ENCODE results near the gene ACSF3. TPM values are rescaled to one million over a fixed set of nuclear protein-coding genes. Genes with fewer than 3 reads are reported as not detected.

ACSF3 gene
- total RNA-seq, 1 experiment from 2014 or later: 74.5 TPM

DNA sequence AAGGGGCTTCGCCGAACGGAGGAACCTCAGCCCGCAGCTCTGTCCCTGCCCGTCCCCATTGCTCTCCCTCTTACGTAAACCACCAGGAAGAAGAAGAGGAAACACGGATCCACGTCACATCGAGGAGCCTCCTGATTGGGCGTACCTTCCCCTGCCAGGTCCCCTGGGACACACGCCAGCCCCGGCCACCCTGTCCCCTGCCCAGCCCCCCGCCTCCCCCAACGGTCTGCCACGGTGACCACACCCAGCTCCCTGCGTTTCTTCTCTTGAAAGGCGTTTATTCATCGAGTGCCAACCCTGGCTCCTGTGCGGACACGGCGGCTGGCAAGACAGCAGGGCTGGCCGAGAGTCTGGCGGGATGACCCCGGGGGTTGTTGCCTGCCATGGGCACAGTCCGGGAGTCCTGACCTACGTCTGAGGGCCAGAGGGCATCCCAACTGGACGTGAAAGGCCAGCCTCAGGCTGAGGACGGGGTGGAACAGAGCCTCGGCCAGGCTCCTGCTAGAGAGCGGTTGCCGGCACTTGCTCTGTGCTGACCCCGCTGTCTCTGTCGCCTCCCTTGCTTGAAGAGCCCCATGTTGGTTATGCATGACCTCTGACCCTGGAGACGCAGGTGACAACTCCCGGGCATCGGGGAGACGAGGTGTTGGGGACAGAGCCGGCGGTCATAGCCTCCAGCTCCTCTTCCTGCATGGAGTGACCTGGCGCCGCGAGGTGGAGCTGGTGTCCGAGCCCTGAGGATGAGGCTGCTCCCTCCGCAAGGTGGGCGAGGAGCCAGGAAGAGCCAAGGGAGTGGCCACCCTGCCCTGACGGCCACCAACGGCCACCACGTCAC, 40.5 kb upstream of the ACSF3 start:
- H3K36me3 ChIP-seq (ENCODE audit: control insufficient read depth in 1 of 2, insufficient read depth in 2 of 2, low read length in 2 of 2): no peaks in the 10 kb centered on the region
- H3K4me1 ChIP-seq (ENCODE audit: control insufficient read depth in 1 of 2, insufficient read depth in 2 of 2, low read length in 2 of 2): peaks cover 13 to 28% of the 10 kb centered on the region in 2 experiments
- POLR2A ChIA-PET: interaction anchor here (0.9 to 1.3 kb wide), 2 partner anchors 15 to 41 kb away, joined by 3 to 7 read pairs; partner anchors contain the start of gene ACSF3
- intact Hi-C loops (cut with micrococcal nuclease): loop anchor here (1.0 to 10.0 kb wide), 4 partner anchors 111 to 238 kb away; partner anchors contain the start of gene APRT
- H4K20me1 ChIP-seq (ENCODE audit: insufficient read depth): no peaks in the 10 kb centered on the region
- peak overlapping the region; percentile 75 for H3K27ac ChIP-seq (ENCODE audit: low read depth, low read length)
- TSS peak; percentile 86 for BruUV-seq (replicated peaks)
- no peaks in the 10 kb centered on the region for H3K9me2 ChIP-seq (ENCODE audit: insufficient read depth)
- DNase-seq (ENCODE audit: low read depth, low spot score) (peak; percentile 92), ATAC-seq (peak; percentile 86)
- H3K9me3 ChIP-seq (ENCODE audit: control insufficient read depth in 1 of 2, insufficient read depth in 1 of 2, low read depth in 1 of 2, low read length in 2 of 2): no peaks in the 10 kb centered on the region
- H3K79me2 ChIP-seq (ENCODE audit: insufficient read depth, low read length): no peaks in the 10 kb centered on the region; the same call in 1 of the 2 replicates
- peak overlapping the region; percentile 8 for H2AFZ ChIP-seq (ENCODE audit: low read depth, low read length, poor library complexity, severe bottlenecking)
- peak overlapping the region; percentile 96 for H3K4me2 ChIP-seq (ENCODE audit: low read length)
- H3K4me3 ChIP-seq (replicated peaks in 1 of 2; ENCODE audit: low read depth in 1 of 2, low read length in 2 of 2): peak overlapping the region; percentile 77 to 97
- peak overlapping the region; percentile 73 for H3K9ac ChIP-seq (ENCODE audit: low read length)
- CTCF ChIA-PET: interaction anchor here (0.5 to 1.7 kb wide), 7 partner anchors 112 to 1178 kb away, joined by 3 to 9 read pairs (median 3); partner anchors contain the start of gene CDH15
- no peaks in the 10 kb centered on the region for H3K27me3 ChIP-seq (ENCODE audit: insufficient read depth, low read length)
- RAD21 ChIA-PET (ENCODE audit: low non-redundant PET in 1 of 2, low total read pairs in 2 of 2, uncharacterized antibody in 2 of 2, unreplicated experiment in 2 of 2): interaction anchor here (0.8 to 2.4 kb wide), 4 partner anchors 114 to 118 kb away, joined by 4 to 8 read pairs (median 5); partner anchors contain the start of gene CDH15 (in 1 of the 2)
- TF ChIP-seq POLR2AphosphoS5 (IDR thresholded peaks at IDR 0.05; ENCODE audit: low read depth, low read length) (peak; percentile 97), FOSL1 (IDR thresholded peaks at IDR 0.05; ENCODE audit: low read depth) (no peak), SP1 (IDR thresholded peaks at IDR 0.05; ENCODE audit: low read depth) (no peak), ZNF274 (IDR thresholded peaks at IDR 0.05; ENCODE audit: low read depth, low read length) (no peak), CBX3 (IDR thresholded peaks at IDR 0.05; ENCODE audit: low read depth) (no peak), EZH2 (IDR thresholded peaks at IDR 0.05) (no peak), ELF1 (IDR thresholded peaks at IDR 0.05; ENCODE audit: borderline replicate concordance, low read depth) (no peak), RAD21 (IDR thresholded peaks at IDR 0.05; ENCODE audit: low read depth) (no peak), CEBPB (IDR thresholded peaks at IDR 0.05; ENCODE audit: low read depth) (no peak), YY1 (IDR thresholded peaks at IDR 0.05; ENCODE audit: extremely low read depth, insufficient replicate concordance, low read depth, low read length) (peak; percentile 81), SIN3A (IDR thresholded peaks at IDR 0.05; ENCODE audit: low read depth) (no peak), ZFX (IDR thresholded peaks at IDR 0.05) (no peak), TCF7L2 (IDR thresholded peaks at IDR 0.05; ENCODE audit: borderline replicate concordance, extremely low read depth, insufficient read depth, insufficient read length) (no peak), SRF (IDR thresholded peaks at IDR 0.05; ENCODE audit: low read depth) (no peak)
- TF ChIP-seq, protein P1, sequence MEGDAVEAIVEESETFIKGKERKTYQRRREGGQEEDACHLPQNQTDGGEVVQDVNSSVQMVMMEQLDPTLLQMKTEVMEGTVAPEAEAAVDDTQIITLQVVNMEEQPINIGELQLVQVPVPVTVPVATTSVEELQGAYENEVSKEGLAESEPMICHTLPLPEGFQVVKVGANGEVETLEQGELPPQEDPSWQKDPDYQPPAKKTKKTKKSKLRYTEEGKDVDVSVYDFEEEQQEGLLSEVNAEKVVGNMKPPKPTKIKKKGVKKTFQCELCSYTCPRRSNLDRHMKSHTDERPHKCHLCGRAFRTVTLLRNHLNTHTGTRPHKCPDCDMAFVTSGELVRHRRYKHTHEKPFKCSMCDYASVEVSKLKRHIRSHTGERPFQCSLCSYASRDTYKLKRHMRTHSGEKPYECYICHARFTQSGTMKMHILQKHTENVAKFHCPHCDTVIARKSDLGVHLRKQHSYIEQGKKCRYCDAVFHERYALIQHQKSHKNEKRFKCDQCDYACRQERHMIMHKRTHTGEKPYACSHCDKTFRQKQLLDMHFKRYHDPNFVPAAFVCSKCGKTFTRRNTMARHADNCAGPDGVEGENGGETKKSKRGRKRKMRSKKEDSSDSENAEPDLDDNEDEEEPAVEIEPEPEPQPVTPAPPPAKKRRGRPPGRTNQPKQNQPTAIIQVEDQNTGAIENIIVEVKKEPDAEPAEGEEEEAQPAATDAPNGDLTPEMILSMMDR (IDR thresholded peaks at IDR 0.05 in 2 of 3, conservative IDR thresholded peaks at IDR 0.05 in 1 of 3; ENCODE audit: borderline replicate concordance in 1 of 3, insufficient read depth in 1 of 3, low read depth in 2 of 3, low read length in 2 of 3): peak in 2 of 3 experiments; percentile 69 to 74; a peak in 4 of 6 replicates
- TF ChIP-seq, protein P2, sequence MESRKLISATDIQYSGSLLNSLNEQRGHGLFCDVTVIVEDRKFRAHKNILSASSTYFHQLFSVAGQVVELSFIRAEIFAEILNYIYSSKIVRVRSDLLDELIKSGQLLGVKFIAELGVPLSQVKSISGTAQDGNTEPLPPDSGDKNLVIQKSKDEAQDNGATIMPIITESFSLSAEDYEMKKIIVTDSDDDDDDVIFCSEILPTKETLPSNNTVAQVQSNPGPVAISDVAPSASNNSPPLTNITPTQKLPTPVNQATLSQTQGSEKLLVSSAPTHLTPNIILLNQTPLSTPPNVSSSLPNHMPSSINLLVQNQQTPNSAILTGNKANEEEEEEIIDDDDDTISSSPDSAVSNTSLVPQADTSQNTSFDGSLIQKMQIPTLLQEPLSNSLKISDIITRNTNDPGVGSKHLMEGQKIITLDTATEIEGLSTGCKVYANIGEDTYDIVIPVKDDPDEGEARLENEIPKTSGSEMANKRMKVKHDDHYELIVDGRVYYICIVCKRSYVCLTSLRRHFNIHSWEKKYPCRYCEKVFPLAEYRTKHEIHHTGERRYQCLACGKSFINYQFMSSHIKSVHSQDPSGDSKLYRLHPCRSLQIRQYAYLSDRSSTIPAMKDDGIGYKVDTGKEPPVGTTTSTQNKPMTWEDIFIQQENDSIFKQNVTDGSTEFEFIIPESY (IDR thresholded peaks at IDR 0.05; ENCODE audit: extremely low read depth, insufficient replicate concordance, low read length): no peak
- TF ChIP-seq, protein P3, sequence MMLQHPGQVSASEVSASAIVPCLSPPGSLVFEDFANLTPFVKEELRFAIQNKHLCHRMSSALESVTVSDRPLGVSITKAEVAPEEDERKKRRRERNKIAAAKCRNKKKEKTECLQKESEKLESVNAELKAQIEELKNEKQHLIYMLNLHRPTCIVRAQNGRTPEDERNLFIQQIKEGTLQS (IDR thresholded peaks at IDR 0.05): no peak
- TF ChIP-seq, protein P4, sequence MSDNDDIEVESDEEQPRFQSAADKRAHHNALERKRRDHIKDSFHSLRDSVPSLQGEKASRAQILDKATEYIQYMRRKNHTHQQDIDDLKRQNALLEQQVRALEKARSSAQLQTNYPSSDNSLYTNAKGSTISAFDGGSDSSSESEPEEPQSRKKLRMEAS (IDR thresholded peaks at IDR 0.05): no peak
